ENCODE results near the gene PPM1J.

Gene PPM1J

DNA sequence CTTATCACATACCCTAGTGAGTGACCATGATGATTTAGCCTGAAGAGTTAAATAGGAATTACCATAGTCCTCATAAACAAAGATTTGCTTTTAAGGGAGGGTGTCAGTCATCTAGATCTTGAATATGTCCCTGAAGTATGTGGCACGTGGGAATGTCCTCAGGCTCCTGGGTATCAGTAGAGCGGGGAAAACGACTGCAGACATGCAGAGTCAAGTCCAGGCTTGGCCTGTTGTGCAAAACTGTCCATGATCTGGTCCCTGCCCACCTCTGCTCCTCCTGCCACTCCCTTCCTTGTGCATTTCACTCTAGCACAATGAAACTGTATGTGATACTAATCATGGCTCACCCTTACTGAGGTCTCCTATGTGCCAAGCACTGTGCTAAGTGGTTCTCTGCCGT, 27.8 kb downstream of the PPM1J start:
- DNase-seq (ENCODE audit: low spot score), result no peak

- no peak for DNase-seq (ENCODE audit: low spot score)
Measured at GRCh38 chr1:112686835-112687234, 28.3 kb downstream of the PPM1J start.

GRCh38 chr1:112686417-112686816, 28.7 kb downstream of the PPM1J start:
- no peak for DNase-seq (ENCODE audit: low spot score)

- no peak for DNase-seq (ENCODE audit: low spot score)
Measured at GRCh38 chr1:112685913-112686312, 29.2 kb downstream of the PPM1J start.

DNA sequence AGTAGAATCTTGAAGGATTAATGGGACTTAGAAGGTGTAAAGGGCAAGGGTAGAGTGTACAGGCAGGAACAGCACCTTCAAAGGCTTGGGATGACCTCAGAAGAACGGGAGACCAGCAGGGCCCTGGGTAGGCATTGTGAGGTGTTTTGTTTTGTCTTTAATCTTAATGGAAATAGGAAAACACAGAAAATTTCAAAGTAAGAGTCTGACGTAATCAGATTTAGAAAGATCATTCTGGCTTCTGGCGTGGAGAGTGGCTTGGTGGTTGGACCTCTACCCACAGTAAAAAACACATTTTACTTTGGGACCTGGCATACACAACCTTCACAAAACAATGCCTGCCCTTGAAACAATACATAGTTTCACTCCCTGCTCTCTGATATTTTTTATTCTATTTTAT, 36.5 kb downstream of the PPM1J start:
- no peak for DNase-seq (ENCODE audit: low spot score)

DNA sequence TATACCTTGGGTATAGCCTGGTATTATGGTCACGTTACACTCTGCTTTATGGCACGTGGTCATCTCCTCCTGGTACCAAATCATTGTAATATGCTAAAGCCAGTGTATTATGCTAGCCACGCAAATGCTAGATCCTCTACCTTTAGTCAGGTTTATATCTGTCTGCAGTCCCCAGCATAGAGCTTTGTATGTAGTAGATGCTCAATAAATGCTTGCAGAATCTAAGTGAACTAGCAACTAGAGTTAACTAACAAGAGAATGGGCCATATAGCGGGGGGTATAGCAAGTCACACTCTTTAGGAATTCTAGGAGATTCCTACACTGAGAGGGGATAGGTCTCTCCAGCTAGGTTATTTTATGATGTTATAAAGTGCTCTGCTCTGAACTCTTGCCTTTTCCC, 37.6 kb downstream of the PPM1J start:
- DNase-seq (ENCODE audit: low spot score), result no peak

- no peak for DNase-seq (ENCODE audit: low spot score)
Measured at GRCh38 chr1:112676543-112676942, 38.6 kb downstream of the PPM1J start.

- DNase-seq (ENCODE audit: low spot score), result no peak
Measured at GRCh38 chr1:112675728-112676381, 39.3 kb downstream of the PPM1J start.

GRCh38 chr1:112674986-112675727, 40.0 kb downstream of the PPM1J start:
- DNase-seq (ENCODE audit: low spot score), result peak; percentile 32

DNA sequence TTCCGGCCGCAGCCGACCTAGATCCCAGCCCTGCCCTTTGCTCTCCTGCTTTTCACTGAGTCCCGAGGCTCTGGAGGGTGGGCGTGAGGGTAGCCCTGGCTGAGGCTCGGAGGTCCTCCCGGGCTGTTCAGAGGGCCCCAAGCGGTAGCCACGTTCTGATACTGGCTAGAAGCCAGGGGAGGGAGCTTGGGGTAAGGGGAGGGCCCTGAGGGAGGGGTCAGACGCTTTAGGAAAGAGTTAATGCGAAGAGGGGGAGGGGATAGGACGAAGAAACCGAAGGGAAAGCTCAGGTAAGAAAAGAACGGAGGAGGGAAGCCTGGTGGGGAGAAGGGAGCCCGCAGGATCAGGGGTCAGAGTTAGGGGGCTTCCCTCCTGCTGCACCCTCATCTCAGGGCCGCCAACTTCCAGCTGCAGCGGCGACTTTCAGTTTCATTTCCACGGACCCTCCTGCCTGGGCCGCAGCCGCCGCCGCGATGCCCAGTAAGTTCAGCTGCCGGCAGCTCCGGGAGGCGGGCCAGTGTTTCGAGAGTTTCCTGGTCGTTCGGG, 40.6 kb downstream of the PPM1J start, which contains the start of gene MOV10:
Gene MOV10, plus strand, starts transcription at position 220 of the 546 bp plus-strand sequence. Its CDS starts 254 bp downstream, at position 474.
- DNase-seq (ENCODE audit: low spot score), result peak; percentile 42

- DNase-seq (ENCODE audit: low spot score), result peak; percentile 18
Measured at GRCh38 chr1:112673592-112674439, 41.3 kb downstream of the PPM1J start.

GRCh38 chr1:112672842-112673241, 42.3 kb downstream of the PPM1J start:
- no peak for DNase-seq (ENCODE audit: low spot score)

GRCh38 chr1:112672009-112672408, 43.1 kb downstream of the PPM1J start:
- no peak for DNase-seq (ENCODE audit: low spot score)

DNA sequence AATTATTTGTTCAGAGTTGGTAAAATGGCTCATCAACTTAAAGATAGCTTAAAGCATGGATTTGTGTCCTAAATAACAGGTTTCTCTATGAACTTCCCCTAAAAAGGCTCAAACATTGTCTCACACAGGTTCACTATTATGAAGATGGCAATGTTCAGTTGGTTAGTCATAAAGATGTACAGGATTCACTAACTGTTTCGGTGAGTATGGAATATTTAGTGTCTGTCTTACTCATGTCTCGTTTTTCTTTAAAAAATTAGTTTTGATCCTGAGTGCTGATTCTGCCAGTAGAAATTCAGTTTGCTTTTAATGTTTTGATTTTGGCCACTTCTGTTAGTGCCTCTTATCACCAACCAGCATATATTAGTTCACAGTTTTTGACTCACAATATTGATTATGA, 48.2 kb downstream of the PPM1J start:
- DNase-seq (ENCODE audit: low spot score), result no peak

GRCh38 chr1:112665857-112666256, 49.3 kb downstream of the PPM1J start:
- DNase-seq (ENCODE audit: low spot score), result no peak
